Measurements from ENCODE around the gene METAP2.
A peak's percentile ranks its signal among the peaks of the same experiment; 100 is the strongest.

Gene METAP2

DNA sequence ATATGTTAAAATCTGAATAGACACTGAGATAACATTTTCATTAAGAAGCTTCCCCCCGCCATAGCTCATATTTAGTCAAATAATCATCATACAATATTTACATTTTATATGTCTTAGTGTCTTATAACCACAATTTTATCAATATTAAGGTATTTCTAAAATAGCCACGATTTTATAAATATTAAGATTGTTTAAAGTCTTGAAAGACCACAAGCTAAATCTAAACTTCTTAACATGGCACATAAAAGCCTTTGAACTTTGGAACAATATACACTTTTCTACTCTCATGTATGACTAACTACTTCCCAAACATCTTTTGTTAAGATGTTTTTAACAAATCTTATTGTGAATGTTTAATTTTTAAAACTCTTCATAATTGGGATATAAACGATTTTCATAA lies 70.8 kb downstream of the METAP2 start:
- no peak for DNase-seq (ENCODE audit: low spot score)

DNA sequence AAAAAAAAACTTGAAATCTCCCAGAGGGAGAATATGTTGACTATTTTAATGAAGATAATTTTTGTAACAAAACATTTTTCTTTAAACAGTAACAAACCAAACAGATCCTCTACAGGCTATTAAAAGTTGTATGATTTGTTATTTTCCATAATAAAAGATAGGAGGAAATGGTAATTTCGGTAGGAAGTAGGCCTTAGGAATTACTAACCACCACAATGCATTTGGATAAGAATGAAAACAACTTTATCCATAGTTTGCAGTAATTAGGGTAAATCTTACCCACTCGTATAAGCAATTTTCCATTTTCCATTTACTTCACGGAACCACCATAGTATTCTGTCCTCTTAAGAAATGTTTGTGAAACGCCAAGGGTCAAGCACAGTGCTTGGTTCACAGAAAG lies 71.4 kb downstream of the METAP2 start:
- DNase-seq (ENCODE audit: low spot score): no peak
- TF ChIP-seq, protein P1, sequence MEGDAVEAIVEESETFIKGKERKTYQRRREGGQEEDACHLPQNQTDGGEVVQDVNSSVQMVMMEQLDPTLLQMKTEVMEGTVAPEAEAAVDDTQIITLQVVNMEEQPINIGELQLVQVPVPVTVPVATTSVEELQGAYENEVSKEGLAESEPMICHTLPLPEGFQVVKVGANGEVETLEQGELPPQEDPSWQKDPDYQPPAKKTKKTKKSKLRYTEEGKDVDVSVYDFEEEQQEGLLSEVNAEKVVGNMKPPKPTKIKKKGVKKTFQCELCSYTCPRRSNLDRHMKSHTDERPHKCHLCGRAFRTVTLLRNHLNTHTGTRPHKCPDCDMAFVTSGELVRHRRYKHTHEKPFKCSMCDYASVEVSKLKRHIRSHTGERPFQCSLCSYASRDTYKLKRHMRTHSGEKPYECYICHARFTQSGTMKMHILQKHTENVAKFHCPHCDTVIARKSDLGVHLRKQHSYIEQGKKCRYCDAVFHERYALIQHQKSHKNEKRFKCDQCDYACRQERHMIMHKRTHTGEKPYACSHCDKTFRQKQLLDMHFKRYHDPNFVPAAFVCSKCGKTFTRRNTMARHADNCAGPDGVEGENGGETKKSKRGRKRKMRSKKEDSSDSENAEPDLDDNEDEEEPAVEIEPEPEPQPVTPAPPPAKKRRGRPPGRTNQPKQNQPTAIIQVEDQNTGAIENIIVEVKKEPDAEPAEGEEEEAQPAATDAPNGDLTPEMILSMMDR (IDR thresholded peaks at IDR 0.05): no peak

More for the DNA sequence above, 70.8 kb downstream of the METAP2 start:
- Histone ChIP-seq H3K27ac (no peak overlapping the region), H3K4me3 (no peak overlapping the region)
- TF ChIP-seq, protein P1 (IDR thresholded peaks at IDR 0.05): no peak

DNA sequence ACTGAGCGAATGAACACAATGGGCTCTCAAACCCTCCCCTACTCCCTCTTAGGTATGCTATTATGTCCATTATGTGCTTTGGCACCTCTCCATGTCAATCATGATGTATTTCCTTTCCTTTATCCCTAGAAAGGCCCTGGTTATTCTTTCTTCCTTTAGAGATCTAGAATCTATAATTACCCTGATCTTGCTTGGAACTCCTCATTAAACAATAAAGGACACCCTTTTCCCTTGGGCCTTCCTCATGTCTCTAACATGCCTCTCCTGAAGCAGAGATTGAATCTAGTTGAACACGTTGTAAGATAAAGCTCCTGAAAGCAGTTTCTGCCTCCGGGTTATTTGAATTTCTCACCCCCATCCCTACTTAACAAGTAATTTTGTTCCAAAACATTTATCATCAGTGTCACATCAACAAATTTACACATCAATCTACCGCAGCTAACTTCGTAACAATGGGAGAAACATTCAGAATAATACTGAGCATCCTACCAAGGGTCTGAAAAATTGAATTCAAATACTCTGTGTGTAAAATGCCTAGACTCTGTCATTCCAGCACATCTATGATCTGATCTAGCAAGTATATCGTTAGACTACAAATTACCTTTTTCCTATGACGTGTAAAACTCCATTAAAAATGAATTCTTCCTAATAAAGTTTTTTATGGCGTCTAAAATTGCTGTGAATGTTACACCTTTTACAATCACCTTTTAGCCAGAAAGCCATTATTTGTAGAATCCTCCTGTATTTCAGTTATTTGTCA lies 72.0 kb downstream of the METAP2 start:
- DNase-seq (ENCODE audit: low spot score): no peak
- TF ChIP-seq, protein P1 (IDR thresholded peaks at IDR 0.05): no peak
- Histone ChIP-seq H3K4me3 (no peak overlapping the region), H3K27ac (no peak overlapping the region)

More for the DNA sequence above, 71.4 kb downstream of the METAP2 start:
- no peak overlapping the region for H3K4me3 ChIP-seq
- H3K27ac ChIP-seq: no peak overlapping the region

DNA sequence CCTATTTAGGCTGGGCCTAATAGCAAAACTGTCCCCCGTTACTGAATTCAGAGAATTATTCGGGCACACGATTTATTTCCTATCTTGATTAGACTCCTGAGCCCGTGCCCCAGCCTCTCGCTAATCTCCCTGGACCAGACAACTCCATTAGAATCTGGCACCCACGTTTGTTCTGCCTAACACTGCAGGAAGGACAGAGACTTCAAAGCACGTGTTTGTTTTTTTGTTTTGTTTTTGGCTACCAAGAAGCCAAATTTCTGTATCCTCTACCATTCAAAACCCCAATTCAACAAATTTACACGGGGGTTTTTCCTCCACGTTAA lies 72.5 kb downstream of the METAP2 start:
- TF ChIP-seq, protein P1 (IDR thresholded peaks at IDR 0.05): no peak
- no peak for DNase-seq (ENCODE audit: low spot score)

DNA sequence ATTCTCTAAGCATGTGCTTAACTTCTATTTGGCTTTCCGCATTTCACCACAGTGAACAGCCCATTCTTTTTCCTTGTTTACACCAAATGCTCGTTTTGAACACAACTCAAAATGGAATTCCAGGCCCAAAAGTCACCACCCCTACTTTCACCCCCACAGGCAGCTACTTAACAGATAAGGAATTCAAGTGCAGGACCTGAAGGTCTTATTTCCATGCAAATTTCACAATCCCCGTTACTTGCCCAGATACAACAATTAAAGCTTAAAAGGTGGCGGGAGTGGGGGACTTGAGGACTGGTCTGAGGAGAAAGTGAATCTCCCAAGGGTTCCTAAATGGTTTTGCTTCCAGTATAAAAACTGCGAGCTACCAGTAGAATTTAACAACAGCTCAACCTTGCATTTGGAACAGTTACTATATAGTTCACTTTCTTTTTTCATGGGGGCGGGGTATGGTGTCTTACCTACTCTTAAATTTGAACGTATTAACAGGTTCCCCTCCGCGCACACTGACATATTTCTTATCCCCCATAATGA lies 73.6 kb downstream of the METAP2 start:
- Histone ChIP-seq H3K27ac (peak overlapping the region; percentile 38 to 78), H3K4me3 (peak overlapping the region; percentile 92)
- no peak for DNase-seq (ENCODE audit: low spot score)
- TF ChIP-seq, protein P1 (IDR thresholded peaks at IDR 0.05): no peak

More for the DNA sequence above, 72.5 kb downstream of the METAP2 start:
- no peak overlapping the region for H3K27ac ChIP-seq
- H3K4me3 ChIP-seq: no peak overlapping the region

DNA sequence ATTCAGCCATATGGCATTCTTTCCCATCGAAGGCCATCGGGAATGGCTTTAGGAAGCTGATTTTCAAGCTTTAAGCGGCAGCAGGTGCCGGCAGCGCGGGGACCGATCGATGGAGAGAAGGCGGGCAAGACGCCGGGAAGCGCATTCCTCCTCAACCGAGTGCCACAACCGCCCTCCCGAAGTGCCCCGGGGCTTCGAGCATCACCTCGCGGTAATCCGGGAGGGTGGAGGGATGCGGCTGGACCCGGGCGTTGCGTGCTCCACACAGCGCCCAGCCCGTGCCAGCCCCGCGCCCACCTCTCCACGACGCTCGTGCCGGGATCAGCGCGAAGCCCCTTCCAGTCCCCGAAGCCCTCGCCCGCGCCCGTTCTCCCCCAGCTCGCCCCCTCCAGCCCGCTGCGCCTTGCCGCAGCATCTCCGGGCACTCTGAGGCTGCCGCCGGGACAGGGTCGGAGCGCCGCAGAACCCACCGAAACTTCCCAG lies 74.1 kb downstream of the METAP2 start:
- TF ChIP-seq, protein P1 (IDR thresholded peaks at IDR 0.05): no peak
- Histone ChIP-seq H3K4me3 (peak overlapping the region; percentile 92), H3K27ac (peak overlapping the region; percentile 38 to 78)
- peak; percentile 76 for DNase-seq (ENCODE audit: low spot score)

Data from coronary artery (tissue), 2 donors.